ENCODE results near the gene HOXB2. TPM values are rescaled to one million over a fixed set of nuclear protein-coding genes. Genes with fewer than 3 reads are reported as not detected.

The HOXB2 gene
- total RNA-seq, 1 donor from 2014 or later: 46.6 TPM

DNA sequence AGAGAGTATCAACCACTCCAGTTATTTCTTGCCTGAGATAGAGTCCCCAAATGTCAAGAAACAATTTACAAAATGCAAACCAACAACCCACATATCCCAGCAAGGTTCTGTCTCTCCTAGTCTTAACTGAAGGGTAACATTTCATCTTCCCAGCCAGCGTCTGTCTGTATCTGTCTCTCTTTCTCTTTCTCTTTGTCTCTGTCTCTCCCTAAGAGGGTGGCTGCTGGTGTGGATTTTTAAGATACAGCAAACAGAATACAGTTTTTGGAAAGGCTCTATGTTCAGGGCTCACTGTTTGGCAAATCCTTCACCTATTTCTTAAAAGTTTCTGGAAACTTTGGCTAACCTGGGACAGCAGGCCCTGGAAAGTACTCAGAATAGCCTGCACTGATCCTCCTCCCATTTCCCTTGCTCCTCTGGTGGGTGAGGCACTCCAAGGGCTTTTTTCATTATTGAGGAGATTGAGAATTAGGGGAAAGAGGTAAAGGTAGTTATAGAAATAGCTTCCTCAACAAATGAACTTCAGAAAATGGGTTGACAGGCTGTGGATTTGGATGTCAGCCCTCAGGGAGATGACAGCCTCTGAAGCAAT lies 27.0 kb upstream of the HOXB2 start:
- DNase-seq (ENCODE audit: low spot score in 2 of 2, unreplicated experiment in 2 of 2): no peak
- TF ChIP-seq CTCF (IDR thresholded peaks at IDR 0.05; ENCODE audit: unreplicated experiment): no peak
- Mint-ChIP-seq H3K27ac (no peak overlapping the region), H3K27me3 (ENCODE audit: low read depth) (no peaks in the 10 kb centered on the region), H3K4me1 (peaks cover 76% of the 10 kb centered on the region), H3K36me3 (peaks cover 23% of the 10 kb centered on the region), H3K4me3 (no peak overlapping the region), H3K9me3 (no peaks in the 10 kb centered on the region)

DNA sequence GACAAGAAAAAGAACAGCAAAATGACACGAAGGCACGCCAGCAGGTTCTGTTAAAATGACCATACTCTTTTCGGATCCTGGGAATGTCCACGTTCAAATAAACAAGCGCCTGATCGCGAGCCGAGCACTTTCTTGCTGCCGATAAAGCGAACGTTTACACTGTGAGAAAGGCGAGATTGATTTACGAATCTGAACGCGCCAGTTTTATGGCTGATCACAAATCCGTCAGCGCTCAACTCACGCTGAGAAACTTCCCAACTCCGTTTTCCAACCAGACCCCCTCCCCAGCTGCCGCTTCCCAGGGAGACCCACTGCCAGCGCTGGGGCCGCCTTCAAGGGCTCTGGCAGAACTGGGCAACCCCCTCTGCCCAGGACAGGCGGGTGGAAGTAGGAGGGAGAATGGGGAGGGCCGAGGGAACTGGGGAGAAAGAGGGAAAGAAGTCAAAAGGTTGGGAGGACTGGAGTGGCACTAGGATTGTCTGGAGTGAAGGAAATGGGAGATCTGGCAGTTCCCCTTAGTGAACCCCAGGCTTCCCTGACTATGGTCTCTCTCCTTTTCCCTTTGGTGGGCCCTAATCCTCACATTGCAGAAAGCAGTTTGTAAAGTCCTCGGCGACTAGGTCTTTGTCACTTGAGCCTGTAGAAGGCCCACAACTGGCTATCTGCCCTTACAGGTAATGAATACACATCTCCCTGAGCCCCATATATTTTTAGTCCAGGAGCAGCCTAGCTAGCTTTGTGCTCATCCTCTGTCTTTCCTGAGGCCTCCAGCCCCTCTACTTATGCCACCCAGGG lies 26.3 kb upstream of the HOXB2 start:
- Mint-ChIP-seq H3K4me1 (peaks cover 72% of the 10 kb centered on the region), H3K36me3 (peaks cover 21% of the 10 kb centered on the region), H3K27me3 (ENCODE audit: low read depth) (no peaks in the 10 kb centered on the region), H3K4me3 (no peak overlapping the region), H3K27ac (no peak overlapping the region), H3K9me3 (no peaks in the 10 kb centered on the region)
- TF ChIP-seq CTCF (IDR thresholded peaks at IDR 0.05; ENCODE audit: unreplicated experiment): no peak
- no peak for DNase-seq (ENCODE audit: low spot score in 2 of 2, unreplicated experiment in 2 of 2)

- no peak for DNase-seq (ENCODE audit: low spot score in 2 of 2, unreplicated experiment in 2 of 2)
- no peaks in the 10 kb centered on the region for H3K27me3 Mint-ChIP-seq (ENCODE audit: low read depth)
- H3K27ac Mint-ChIP-seq: no peak overlapping the region
- H3K36me3 Mint-ChIP-seq: peaks cover 19% of the 10 kb centered on the region
- H3K9me3 Mint-ChIP-seq: no peaks in the 10 kb centered on the region
- no peak for TF ChIP-seq CTCF (IDR thresholded peaks at IDR 0.05; ENCODE audit: unreplicated experiment)
- no peak overlapping the region for H3K4me3 Mint-ChIP-seq
- H3K4me1 Mint-ChIP-seq: peaks cover 65% of the 10 kb centered on the region
Observed at GRCh38 chr17:48570325-48571023, 25.6 kb upstream of the HOXB2 start.

DNA sequence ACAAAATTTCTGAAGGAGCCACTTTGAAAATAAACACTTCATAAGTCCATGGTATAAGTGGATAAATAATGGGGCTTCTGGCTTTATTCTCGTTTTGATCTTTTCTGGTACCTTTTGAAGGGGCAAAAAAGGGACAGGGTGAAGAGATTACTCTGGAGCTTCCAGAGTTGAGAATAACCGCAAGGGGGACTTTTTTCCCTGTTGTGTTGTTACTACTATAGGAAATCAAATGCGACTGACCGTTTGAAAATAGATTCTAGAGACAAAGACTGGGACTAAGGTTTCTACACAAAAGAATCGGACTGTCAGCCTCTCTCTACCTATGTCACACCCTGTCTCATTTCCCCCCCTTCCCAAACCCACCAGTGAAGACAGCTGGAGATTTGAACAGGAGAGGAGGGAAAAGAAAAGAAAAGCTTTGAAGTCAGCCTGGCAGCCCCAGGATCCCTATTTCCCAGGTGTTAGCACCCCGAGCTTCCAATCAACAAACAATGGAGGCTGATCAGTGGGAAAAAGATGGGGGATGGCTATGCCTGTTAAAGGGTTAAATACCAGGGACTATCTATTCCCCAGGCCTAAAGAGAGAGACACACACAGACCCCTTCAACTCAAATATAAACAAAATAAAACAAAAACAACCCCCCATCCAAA lies 24.9 kb upstream of the HOXB2 start:
- DNase-seq (ENCODE audit: low spot score in 2 of 2, unreplicated experiment in 2 of 2): no peak
- peaks cover 19% of the 10 kb centered on the region for H3K36me3 Mint-ChIP-seq
- TF ChIP-seq CTCF (IDR thresholded peaks at IDR 0.05; ENCODE audit: unreplicated experiment): peak; percentile 9
- no peak overlapping the region for H3K27ac Mint-ChIP-seq
- H3K4me1 Mint-ChIP-seq: peaks cover 59% of the 10 kb centered on the region
- no peak overlapping the region for H3K4me3 Mint-ChIP-seq
- no peaks in the 10 kb centered on the region for H3K27me3 Mint-ChIP-seq (ENCODE audit: low read depth)
- no peaks in the 10 kb centered on the region for H3K9me3 Mint-ChIP-seq

- no peak overlapping the region for H3K4me3 Mint-ChIP-seq
Observed at GRCh38 chr17:48569240-48569582, 24.3 kb upstream of the HOXB2 start.

More at GRCh38 chr17:48569240-48569582, 24.3 kb upstream of the HOXB2 start:
- no peak overlapping the region for H3K27ac Mint-ChIP-seq
- DNase-seq (ENCODE audit: low spot score in 2 of 2, unreplicated experiment in 2 of 2): no peak
- H3K36me3 Mint-ChIP-seq: peaks cover 17% of the 10 kb centered on the region
- no peaks in the 10 kb centered on the region for H3K27me3 Mint-ChIP-seq (ENCODE audit: low read depth)
- H3K4me1 Mint-ChIP-seq: peaks cover 53% of the 10 kb centered on the region
- TF ChIP-seq CTCF (IDR thresholded peaks at IDR 0.05; ENCODE audit: unreplicated experiment): no peak
- H3K9me3 Mint-ChIP-seq: no peaks in the 10 kb centered on the region

Data from mesothelial cell of epicardium (in vitro differentiated cells).